H54 (cell line): Measurements from ENCODE around the gene TRPM3.

Experiments used
- DNase-seq: peaks from one replicate; pipeline ENCODE4 v3.0.0; 2011; ENCODE audit warnings: low spot score, mixed read lengths; ENCODE audit not compliant: insufficient read length
- FAIRE-seq: peaks from 3 replicates; lab custom pipeline; 2011; peaks lifted over from hg19 to GRCh38; lab: Jason Lieb, UNC
- POLR2A ChIP-seq: IDR thresholded peaks from 2 replicates; pipeline ENCODE4 v1.6.1; 2011; ENCODE audit warnings: low read depth, mild to moderate bottlenecking, low read length

TRPM3 gene

DNA sequence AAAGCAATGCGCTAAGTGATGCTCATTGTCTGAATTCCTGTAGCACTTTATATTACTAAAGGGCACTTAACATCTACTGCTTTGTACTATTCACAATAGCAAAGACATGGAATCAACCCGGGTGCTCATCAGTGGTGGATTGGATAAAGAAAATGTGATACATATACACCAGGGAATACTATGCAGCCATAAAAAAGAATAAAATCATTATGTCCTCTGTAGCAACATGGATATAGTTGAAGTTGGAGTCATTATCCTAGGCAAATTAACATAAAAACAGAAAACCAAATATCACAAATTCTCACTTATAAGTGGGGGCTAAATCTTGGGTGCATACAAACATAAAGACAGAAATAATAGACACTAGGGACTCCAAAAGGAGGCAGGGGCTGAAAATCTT lies 308.3 kb downstream of the TRPM3 start:
- peak; percentile 64 for FAIRE-seq
- TF ChIP-seq POLR2A: no peak
- no peak for DNase-seq

DNA sequence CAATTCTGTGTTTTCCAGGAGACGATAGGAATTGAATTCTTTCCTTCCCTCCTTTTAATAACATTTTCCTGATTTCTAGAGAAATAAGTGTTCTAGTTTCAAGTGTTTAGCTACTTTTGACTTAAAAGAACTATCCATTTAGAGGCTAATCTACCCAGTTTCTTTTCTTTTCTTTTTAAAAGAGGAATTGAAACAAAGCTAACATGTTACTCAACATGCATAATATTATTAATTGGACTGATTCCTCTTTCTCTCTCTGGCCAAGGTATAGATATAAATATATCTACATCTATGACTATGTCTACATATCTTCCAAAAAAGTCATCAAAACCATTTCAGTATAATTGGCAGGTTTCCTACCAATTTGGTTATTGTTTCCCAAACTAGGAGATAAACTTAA lies 309.8 kb downstream of the TRPM3 start:
- TF ChIP-seq POLR2A: no peak
- FAIRE-seq: no peak
- DNase-seq: no peak

GRCh38 chr9:70806875-70807274 lies 314.5 kb downstream of the TRPM3 start:
- no peak for TF ChIP-seq POLR2A
- no peak for FAIRE-seq

GRCh38 chr9:70805949-70806348 lies 315.5 kb downstream of the TRPM3 start:
- no peak for TF ChIP-seq POLR2A
- FAIRE-seq (no peak), DNase-seq (no peak)

More at GRCh38 chr9:70806875-70807274, 314.5 kb downstream of the TRPM3 start:
- no peak for DNase-seq

GRCh38 chr9:70802758-70803436 lies 318.5 kb downstream of the TRPM3 start:
- TF ChIP-seq POLR2A: no peak
- FAIRE-seq (no peak), DNase-seq (no peak)

- FAIRE-seq (no peak), DNase-seq (no peak)
Observed at GRCh38 chr9:70802206-70802605, 319.2 kb downstream of the TRPM3 start.

GRCh38 chr9:70801181-70801829 lies 320.1 kb downstream of the TRPM3 start:
- no peak for DNase-seq
- FAIRE-seq: no peak
- no peak for TF ChIP-seq POLR2A

More at GRCh38 chr9:70802206-70802605, 319.2 kb downstream of the TRPM3 start:
- TF ChIP-seq POLR2A: no peak

- FAIRE-seq: no peak
- TF ChIP-seq POLR2A: no peak
- no peak for DNase-seq
Observed at GRCh38 chr9:70798018-70798417, 323.4 kb downstream of the TRPM3 start.

- FAIRE-seq (no peak), DNase-seq (no peak)
- TF ChIP-seq POLR2A: no peak
Observed at GRCh38 chr9:70795841-70796240, 325.6 kb downstream of the TRPM3 start.

GRCh38 chr9:70792796-70793195 lies 328.6 kb downstream of the TRPM3 start:
- DNase-seq (no peak), FAIRE-seq (no peak)
- no peak for TF ChIP-seq POLR2A

- FAIRE-seq: peak; percentile 20
- DNase-seq: no peak
- no peak for TF ChIP-seq POLR2A
Observed at GRCh38 chr9:70791936-70792335, 329.5 kb downstream of the TRPM3 start.

- FAIRE-seq (no peak), DNase-seq (no peak)
- no peak for TF ChIP-seq POLR2A
Observed at GRCh38 chr9:70789086-70789485, 332.3 kb downstream of the TRPM3 start.

DNA sequence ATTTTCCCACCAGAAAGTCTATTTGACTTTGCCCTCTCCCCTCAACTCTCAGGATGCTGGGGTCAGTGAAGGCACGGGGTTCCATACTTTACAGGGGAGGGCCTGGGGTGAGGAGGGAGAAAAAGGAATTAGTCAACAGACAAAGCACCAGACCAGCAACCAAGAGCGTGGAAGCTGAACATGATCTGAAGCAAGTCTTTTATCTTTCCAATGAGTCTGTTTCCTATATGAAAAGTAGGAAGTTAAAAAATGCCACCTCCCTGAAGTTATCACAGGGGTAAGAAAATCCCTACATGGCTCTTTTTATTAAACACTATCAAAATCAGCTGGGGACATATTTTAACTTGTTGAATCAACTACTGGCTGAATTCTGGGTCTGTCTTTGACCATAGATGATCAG lies 337.0 kb downstream of the TRPM3 start:
- FAIRE-seq (no peak), DNase-seq (no peak)
- no peak for TF ChIP-seq POLR2A

GRCh38 chr9:70778568-70778967 lies 342.9 kb downstream of the TRPM3 start:
- FAIRE-seq: peak; percentile 78

DNA sequence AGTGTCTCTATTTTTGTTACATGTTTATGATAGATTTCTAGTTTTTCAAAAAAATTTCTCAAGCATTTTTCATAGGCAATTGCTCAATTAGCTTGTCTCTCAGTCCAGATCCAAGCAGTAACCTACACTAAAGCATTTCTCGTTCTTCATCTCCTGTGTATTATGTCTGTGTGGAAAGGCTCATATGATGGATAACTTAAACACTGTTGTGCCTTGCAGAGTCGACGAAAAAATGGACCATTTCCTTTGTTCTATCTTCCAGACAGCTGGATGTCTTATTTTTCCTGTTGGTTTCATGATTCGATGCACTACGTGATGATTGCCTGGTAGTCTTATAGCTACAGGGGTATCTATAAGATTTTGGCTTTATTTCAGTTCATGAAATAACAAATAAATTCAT lies 347.8 kb downstream of the TRPM3 start:
- no peak for TF ChIP-seq POLR2A
- FAIRE-seq: no peak
- no peak for DNase-seq

More at GRCh38 chr9:70778568-70778967, 342.9 kb downstream of the TRPM3 start:
- no peak for TF ChIP-seq POLR2A
- no peak for DNase-seq
